ENCODE results near the gene TECTA.
A peak's percentile ranks its signal among the peaks of the same experiment; 100 is the strongest.

TECTA gene

DNA sequence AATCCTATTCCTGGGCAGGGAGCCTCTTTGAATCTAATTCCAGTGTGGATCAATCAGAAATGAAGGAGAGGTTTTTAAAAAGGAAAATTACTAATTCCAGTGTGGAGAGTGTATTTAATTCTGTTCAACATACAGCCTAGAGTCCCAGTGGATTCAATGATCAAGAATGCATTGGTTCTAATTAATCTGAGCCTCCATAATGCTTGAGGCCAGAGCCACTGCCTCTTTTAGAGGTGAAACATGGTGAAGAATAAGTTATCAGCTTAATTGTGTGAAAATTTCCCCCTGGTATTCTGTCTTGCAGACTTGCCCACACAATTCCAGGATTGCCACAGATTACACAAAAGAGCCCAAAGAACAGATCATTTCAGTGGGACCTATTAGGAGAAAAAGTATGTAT, 87.7 kb downstream of the TECTA start:
- DNase-seq (ENCODE audit: low read depth): no peak

DNA sequence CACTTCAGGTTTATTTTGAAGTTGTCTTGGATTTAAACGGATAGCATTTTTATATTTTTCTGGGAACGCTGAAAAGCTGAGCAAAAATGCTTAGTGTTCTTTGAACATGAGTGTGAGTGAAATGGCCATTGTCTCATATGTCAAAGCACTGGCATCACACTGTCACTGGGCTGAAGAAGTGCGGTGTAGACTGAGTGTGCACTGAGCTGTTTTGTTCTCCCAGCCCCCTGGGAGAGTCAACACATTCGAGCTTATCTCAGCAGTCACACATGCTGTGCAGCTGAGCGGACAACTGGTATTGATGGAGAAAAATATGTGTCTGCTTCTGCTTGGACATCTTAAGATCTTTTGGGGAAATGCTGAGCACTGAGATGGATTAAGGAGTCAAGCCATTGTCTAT, 90.8 kb downstream of the TECTA start:
- no peak for DNase-seq (ENCODE audit: low read depth)

DNA sequence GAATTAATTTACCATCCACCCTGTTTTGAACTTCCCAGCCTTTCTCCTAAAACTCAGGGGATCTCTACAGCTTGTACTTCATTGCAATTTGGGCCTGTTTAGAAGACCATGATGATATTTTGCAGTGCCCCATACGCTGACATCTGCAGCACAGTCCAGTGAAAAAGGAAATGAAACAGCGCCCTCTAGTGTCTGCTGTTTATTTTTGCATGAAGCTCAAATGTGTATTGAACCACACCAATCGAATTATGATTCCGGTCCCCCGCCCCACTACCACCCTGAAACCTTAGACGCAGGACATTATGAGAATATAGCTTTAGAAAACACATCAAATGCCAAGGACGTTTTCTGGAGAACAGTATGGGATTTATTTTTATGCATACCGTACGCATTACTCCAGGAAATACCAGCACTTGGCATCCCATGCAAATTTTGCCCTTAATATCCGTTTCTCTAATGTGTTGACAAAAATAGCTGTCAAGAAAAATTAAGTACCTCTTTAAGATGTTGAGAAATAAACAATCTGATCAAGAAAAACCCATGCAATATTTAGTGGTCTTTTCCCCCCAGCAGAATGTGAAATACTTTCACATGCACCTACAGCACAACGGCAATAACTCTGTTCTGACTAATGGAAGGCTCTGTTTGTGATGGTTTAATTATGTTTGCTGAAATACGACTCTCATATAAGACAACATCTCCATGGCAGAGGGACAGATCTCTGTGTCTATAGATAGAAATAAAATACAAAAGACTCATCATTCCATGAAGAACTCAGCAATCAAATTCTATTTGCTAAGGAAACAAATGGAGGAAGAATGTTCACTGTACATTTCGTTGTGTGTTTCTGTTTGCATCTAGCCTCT, 93.9 kb downstream of the TECTA start:
- DNase-seq (ENCODE audit: low read depth): peak; percentile 19

DNA sequence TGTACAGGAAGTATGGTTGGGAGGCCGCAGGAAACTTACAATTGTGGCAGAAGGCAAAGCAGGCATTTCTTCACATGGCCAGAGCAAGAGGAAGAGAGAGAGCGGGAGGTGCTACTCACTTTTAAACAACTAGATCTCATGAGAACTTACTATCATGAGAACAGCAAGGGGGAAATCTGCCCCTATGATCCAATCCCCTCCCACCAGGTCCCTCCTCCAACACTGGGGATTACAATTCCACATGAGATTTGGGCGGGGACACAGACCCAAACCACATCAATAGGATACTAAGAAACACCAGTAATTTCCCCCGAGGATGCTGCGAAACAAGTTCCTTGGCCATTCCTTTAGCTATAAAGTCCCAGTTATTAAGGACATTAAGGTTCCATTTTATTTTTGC, 97.4 kb downstream of the TECTA start:
- DNase-seq (ENCODE audit: low read depth): no peak

DNA sequence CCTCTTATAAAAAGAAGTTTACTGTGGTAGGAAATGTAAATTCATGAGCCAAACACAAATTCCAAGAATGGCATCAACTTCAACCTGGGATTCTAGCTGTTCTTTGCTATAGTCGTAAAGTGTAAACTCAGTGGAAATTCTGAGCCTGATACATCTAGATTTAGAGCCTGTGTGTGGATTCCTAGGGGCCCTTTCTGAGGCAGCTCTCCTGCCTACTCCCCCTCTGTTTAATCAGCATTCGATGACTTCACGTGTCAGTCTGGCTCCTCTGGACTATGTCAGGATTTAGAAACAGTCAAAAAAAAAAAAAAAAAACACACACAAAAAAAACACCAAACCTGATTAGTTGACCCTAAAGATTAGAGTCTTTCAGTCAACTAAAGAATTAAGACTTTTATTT, 98.5 kb downstream of the TECTA start:
- DNase-seq (ENCODE audit: low read depth): no peak

DNA sequence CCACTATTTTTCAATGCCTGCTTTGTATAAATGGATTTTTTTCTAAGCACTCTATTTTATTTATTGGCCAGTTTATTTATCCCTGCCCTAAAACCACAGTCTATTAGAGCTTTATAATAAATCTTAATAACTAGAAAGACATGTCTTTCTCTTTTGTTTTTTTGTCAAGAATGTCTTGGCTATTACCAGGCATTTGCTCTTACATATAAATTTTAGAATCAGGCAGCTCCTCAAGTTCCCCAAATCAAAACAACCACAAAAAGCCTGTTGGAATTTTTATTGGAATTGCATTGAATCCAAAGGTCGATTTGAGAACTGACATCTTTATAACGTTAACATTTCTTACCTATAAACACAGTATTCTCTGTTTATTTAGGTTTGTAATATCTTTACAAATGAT, 105.8 kb downstream of the TECTA start:
- no peak for DNase-seq (ENCODE audit: low read depth)

DNA sequence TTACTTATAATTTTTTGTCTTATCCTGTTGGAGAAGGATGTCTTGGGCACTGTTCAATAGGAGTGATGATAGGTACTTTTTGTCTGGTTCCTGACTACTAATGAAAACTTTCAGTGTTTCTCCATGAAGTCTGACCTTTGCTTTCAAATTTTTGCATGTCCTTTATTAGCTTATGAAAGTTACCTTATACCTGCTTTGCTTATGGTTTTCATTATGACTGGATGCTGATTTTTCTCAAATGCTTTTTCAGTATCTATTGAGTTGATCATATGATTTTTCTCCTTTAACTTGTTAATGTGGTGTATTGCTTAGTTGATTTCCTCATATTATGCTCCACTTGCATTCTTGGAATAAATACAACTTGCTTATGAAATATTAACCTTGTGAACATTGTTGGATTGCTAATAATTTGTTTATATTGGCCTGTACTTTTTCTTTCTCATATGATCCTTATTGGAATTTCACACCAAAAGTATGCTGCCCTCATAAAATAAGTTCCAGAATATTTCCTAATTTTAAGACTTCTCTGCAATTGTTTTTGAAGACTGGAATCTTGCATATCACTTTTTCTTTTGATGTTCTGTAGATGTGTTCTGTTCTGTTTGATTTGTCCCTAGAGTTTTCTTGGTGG, 106.6 kb downstream of the TECTA start:
- DNase-seq (ENCODE audit: low read depth): no peak

DNA sequence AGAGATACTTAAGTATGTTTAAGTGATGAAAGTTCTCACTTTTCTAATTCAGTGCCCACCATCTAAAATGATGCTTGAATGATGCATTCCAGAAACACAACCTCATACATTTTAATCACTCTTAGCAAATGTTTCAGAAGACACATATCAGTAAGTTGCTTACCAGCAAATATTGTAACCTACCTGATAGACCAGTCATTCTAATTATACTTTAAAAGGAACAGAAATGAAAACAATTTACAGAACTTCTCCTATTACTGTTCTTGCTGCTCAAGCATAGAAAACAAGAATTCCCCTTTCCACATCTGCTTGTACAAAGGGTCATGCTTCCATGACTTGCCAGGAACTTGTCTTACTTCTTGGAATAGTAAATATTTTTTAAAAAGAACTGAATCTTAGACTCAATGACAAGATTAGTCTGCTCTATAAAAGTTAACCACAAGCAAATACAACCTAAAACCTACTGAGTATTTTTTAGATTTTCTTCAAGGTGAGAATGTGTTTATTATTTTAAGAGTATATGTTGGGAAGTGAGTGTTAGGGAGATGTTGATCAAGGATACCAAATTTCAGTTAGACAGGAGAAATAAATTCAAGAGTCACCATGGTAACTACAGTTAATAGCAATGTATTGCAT, 109.5 kb downstream of the TECTA start:
- DNase-seq (ENCODE audit: low read depth): no peak

DNA sequence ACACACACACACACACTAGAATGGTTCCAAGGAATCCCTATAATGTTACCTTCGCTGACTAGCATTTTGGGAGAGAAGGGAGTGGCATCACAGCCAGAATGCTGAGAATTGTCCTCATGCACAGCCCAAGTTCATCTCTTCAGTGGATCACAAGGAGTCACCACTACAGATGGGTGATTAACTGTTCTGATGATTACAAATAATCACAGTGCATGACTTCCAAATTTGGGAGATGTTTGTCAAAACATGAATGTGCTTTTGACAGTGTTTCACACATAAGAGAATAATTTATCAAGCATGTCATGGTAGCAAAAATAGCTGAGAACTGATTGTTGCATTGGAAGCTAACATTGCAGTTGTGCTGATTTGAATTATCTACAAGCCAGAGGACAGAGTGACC, 110.6 kb downstream of the TECTA start:
- DNase-seq (ENCODE audit: low read depth): no peak

DNA sequence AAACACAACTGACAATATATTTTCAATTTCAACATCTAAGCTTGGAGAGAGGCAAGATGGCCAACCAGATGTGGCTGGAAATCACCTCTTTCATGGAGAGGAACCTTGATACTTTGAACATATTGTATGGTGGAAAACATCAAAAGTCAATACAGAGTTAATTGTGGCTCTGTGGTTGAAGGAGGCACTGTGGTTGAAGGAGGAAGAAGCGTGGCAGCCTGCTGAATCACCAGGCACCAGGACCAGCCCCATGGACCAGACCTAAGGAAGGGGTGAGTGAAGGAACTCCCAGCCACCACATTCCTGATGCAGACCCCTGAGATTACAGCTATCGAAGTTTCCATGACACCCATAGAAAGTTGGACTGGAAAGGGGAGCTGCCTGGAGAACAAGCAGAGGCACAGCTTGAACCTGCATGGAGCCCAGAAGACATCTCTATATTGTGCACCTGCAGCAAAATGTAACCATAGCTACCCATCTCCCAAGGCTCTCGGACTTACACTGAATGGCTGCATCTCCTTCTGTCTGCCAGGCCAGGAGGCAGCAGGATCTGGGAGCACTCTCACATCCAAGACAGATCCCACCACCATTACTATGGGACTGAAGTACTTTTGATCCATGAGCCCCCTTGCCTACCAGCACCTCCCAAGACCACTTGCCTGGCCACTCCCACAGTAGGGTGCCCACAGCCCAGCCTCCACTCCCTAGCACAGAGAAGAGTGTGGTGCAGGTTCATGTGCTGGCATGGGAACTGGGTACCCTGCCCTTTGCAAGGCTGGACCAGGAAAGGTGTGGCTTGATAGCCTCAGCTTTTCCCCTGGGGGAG, 111.7 kb downstream of the TECTA start:
- DNase-seq (ENCODE audit: low read depth): no peak

DNA sequence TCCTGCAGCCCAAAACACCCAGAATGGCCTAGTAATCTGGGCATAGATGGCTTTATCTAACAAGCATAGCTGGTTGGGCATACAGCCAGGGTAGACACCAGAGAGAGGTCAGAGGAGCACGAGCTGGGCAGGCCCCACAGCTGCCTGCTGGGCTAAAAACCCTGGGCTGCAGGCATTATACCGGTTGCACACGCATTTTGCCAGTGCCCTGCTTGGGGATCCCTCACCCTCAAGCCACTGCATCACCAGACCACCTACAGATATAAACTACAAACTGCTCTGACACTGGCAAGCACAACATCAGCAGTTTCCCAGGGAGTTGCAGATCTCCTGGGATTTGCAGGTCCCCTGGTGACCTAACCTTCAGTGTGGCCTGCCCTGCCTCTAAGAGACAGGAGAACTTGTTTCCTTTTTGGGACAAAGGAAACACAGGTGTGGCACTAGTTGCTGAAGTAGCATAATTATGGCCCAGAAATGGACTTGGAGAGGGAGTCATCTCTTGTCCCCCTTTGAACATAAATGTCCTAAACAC, 112.4 kb downstream of the TECTA start:
- no peak for DNase-seq (ENCODE audit: low read depth)

DNA sequence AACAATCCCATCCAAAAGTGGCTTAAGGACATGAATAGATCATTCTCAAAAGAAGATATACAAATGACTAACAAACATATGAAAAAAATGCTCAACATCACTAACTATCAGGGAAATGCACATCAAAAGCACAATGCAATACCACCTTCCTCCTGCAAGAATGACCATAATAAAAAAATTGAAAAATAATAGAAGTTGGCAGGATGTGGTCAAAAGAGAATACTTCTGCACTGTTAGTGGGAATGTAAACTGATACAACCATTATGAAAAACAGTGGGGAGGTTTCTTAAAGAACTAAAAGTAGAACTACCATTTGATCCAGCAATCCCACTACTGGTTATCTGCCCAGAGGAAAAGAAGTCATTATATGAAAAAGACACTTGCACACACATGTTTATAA, 113.8 kb downstream of the TECTA start:
- DNase-seq (ENCODE audit: low read depth): no peak

DNA sequence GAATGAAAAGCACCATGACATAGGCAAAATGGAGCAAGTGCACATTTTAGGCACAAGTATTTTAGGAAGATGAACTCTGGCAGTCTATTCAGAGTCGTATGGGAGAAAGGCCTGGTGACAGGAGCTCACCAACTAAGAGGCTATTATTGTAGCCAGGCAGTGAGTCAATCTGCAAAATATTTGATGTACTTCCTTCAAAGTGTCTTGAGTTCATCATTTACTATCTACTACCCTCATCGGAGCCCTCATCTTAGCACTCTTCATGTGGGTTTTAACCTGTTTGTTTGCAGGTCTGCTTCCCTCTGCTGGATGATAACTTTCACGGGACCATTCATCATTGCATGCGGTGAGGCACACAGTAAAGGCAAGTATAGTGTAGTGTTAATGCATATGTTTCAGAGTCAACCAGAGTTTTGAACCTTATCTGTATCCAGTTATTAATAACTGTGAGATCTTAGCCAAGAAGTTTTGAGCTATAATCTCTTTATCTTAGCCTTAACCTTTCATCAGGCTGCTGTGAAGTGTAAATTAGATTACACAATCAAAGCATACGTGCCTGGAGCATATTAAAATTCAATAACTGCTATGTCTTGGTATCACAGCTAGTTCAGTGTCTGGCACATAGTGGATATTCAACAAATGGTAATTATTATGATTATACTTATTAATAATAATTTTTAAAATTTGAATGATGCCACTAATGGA, 120.6 kb downstream of the TECTA start:
- DNase-seq (ENCODE audit: low read depth): no peak

DNA sequence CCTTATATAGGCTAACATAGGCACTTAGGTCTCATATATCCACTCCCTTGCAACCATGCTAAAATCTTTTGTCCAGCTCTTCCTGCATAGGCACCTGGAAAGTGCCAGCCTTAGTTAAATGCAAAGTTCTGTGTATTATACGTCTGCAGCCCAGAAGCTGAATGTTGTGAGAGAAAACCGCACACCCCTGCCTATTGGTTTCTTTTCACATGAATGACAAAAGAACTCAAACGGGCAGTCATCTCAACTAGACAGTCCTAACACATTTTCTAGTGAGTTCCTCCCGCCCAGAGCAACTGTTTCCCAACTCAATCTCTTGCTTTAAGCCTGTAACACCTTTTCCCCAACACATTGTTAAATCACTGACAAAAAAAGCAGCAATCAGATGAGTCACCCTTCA, 122.1 kb downstream of the TECTA start:
- no peak for DNase-seq (ENCODE audit: low read depth)

DNA sequence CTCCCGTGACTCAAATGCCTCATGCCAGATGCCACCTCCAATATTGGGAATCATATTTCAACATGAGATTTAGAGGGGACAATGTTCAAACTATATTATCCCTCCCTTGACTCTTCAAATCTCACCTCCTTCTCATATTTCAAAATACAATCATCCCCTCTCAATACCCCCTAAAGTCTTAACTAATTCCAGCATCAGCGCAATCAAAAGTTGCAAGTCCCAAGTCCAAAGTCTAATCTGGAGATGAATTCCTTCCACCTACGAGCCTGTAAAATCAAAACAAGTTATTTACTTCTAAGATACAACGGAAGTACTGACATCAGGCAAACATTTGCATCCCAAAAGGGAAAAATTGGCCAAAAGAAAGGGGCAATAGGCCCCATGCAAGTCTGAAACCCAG, 124.3 kb downstream of the TECTA start:
- DNase-seq (ENCODE audit: low read depth): no peak

DNA sequence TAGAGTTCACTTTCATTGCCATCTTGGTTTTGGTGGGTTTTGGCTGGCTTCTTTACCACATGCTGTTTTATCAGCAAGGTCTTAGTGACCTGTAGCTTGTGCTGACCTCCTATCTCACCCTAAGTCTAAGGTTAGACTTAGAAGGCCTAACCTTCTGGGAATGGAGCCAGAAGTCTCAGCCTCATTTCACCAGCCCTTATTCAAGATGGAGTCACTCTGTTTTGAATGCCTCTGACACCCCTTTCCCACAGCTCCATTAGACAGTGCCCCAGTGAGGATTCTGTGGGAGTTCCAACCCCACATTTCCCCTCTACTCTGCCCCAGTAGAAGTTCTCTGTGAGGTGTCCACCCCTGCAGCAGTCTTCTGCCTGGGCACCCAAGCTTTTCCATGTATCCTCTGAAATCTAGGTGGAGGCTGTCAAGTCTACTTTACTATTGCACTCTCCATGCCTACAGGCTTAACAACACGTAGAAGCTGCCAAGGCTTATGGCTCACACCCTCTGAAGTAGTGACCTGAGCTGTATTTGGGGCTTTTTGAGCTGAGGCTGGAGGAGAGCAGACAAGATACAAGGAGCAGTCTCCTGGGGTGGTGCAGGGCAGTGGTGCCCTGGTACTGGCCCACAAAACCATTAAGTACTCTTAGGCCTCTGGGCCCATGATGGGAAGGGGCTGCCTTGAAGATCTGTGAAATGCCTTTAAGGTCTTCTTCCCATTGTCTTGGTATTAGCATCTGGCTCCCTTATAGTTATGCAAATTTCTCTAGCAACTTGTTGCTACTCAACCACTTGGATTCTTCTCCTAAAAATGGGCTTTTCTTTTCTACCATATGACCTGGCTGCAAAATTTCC, 125.6 kb downstream of the TECTA start:
- DNase-seq (ENCODE audit: low read depth): no peak

DNA sequence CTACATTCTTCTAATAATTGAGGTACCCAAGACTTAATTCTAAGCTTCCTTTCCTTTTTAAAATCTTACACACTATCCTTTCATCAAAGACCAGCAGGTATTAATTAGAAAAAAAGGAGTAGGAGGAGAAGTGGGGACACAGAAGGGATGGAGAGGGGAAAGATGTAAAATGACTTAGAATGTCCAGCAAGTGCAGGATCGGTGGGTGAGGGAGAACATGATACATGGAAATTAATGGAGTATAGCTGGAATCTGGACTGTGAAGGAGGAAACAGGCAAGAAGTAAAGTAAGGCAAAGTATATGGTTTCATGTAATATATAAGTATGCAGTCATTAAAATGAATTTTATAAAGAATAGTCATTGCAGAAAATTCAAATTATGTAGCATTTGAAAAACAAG, 127.8 kb downstream of the TECTA start:
- DNase-seq (ENCODE audit: low read depth): no peak

DNA sequence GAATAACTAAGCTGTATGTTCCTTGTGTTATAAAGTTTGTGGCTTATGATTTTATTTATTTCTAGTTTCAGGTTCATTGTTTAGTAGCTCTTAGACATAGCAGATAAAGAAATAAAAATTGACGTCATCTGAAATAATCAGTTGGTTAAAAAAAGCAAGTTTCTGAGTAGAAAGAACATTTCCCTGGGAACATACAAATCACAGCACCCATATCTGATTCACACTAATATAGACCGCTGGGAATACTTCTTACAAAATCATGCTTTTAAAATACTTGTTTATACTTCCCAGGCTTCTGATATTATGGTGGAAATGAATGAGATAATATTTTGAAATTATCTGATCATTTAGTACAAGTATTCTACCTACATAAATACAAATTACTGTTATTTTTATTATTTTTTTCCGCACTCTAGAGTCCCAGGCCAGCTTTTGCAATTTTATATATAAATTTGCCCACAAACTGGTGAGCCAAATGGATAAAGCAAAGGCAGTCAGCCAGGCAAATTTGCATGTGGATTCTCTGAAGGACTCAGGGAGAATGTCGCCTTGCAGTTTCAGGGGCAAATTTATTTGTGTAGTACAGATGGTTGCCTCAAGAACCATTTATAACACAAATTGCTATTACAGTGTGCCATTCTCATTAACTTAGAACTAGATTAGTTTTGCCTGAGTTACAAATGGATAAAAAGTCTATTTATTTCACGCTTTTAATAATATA, 128.6 kb downstream of the TECTA start:
- no peak for DNase-seq (ENCODE audit: low read depth)

DNA sequence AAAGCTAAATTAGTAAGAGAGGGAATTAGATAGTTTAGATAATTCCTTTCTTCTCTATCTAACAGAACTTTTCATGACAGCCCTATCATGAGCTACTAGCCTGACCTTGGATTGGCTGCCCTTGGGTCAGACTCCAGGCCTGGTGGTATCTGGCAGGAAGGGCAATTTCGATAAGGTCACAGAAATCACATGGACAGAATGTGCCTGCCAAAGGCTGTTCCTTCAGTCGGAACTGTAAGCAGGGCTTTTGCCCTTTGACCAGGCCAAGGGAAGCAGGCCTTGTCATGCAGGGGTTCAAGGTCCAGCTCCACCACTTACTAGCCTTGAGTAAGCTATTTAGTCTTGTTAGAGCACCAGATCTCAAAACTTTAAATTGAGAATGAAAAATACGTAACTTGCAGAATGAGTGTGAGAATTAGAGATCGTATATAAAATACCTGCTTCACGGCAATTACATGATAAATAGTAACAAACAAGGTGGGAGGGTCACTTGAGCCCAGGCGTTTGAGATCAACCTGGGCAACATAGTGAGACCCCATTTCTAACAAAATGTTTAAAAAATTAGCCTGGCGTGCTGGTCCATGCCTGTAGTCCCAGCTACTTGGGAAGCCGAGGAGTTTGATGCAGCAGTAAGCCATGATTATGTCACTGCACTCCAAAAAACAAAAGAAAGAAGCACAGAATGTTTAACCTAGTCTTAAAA, 130.7 kb downstream of the TECTA start:
- no peak for DNase-seq (ENCODE audit: low read depth)
